ENCODE data around the gene TRAFD1.

The TRAFD1 gene

GRCh38 chr12:112185093-112185923 is 59.9 kb downstream of the TRAFD1 start:
- no peak for DNase-seq (ENCODE audit: extremely low spot score)
- POLR2A ChIA-PET: no interaction called here
- TF ChIP-seq ZNF384 (IDR thresholded peaks at IDR 0.05) (no peak), SUZ12 (IDR thresholded peaks at IDR 0.05) (no peak), BHLHE40 (IDR thresholded peaks at IDR 0.05; ENCODE audit: borderline replicate concordance) (no peak), NFRKB (IDR thresholded peaks at IDR 0.05) (no peak), FOXK2 (IDR thresholded peaks at IDR 0.05) (no peak), ELF4 (IDR thresholded peaks at IDR 0.05) (no peak), SP1 (IDR thresholded peaks at IDR 0.05) (no peak), FOXM1 (IDR thresholded peaks at IDR 0.05; ENCODE audit: borderline replicate concordance) (no peak), ARNT (IDR thresholded peaks at IDR 0.05) (no peak), LEF1 (IDR thresholded peaks at IDR 0.05; ENCODE audit: borderline replicate concordance) (no peak), PKNOX1 (IDR thresholded peaks at IDR 0.05) (no peak), CTBP1 (IDR thresholded peaks at IDR 0.05; ENCODE audit: borderline replicate concordance) (no peak), HDGF (IDR thresholded peaks at IDR 0.05; ENCODE audit: borderline replicate concordance) (no peak)
- CTCF ChIA-PET: no interaction called here

- ChIA-PET CTCF (no interaction called here), POLR2A (no interaction called here)
- no peak for DNase-seq (ENCODE audit: extremely low spot score)
- TF ChIP-seq FOXK2 (IDR thresholded peaks at IDR 0.05): no peak
- TF ChIP-seq CTBP1 (IDR thresholded peaks at IDR 0.05; ENCODE audit: borderline replicate concordance): no peak
- TF ChIP-seq BHLHE40 (IDR thresholded peaks at IDR 0.05; ENCODE audit: borderline replicate concordance): no peak
- TF ChIP-seq LEF1 (IDR thresholded peaks at IDR 0.05; ENCODE audit: borderline replicate concordance): no peak
- no peak for TF ChIP-seq FOXA1 (IDR thresholded peaks at IDR 0.05)
- TF ChIP-seq ELF4 (IDR thresholded peaks at IDR 0.05): no peak
- TF ChIP-seq PKNOX1 (IDR thresholded peaks at IDR 0.05): no peak
- TF ChIP-seq FOXM1 (IDR thresholded peaks at IDR 0.05; ENCODE audit: borderline replicate concordance): no peak
These were observed 62.9 kb downstream of the TRAFD1 start for GRCh38 chr12:112188130-112188830.

GRCh38 chr12:112190231-112191025 is 65.1 kb downstream of the TRAFD1 start:
- POLR2A ChIA-PET: no interaction called here
- CTCF ChIA-PET: no interaction called here
- TF ChIP-seq SP1 (IDR thresholded peaks at IDR 0.05): no peak
- no peak for TF ChIP-seq TARDBP (IDR thresholded peaks at IDR 0.05)
- TF ChIP-seq LEF1 (IDR thresholded peaks at IDR 0.05; ENCODE audit: borderline replicate concordance): no peak
- TF ChIP-seq NFRKB (IDR thresholded peaks at IDR 0.05): no peak
- no peak for TF ChIP-seq ZNF384 (IDR thresholded peaks at IDR 0.05)
- TF ChIP-seq FOXK2 (IDR thresholded peaks at IDR 0.05): no peak
- no peak for TF ChIP-seq CTBP1 (IDR thresholded peaks at IDR 0.05; ENCODE audit: borderline replicate concordance)
- no peak for DNase-seq (ENCODE audit: extremely low spot score)

- DNase-seq (ENCODE audit: extremely low spot score): no peak
- ChIA-PET POLR2A (no interaction called here), CTCF (no interaction called here)
- no peak for TF ChIP-seq TARDBP (IDR thresholded peaks at IDR 0.05)
- no peak for TF ChIP-seq FOXM1 (IDR thresholded peaks at IDR 0.05; ENCODE audit: borderline replicate concordance)
- TF ChIP-seq PKNOX1 (IDR thresholded peaks at IDR 0.05): no peak
- no peak for TF ChIP-seq BHLHE40 (IDR thresholded peaks at IDR 0.05; ENCODE audit: borderline replicate concordance)
- TF ChIP-seq FOXA1 (IDR thresholded peaks at IDR 0.05): no peak
- no peak for TF ChIP-seq SP1 (IDR thresholded peaks at IDR 0.05)
- no peak for TF ChIP-seq ARNT (IDR thresholded peaks at IDR 0.05)
- TF ChIP-seq NFRKB (IDR thresholded peaks at IDR 0.05): no peak
- TF ChIP-seq CTBP1 (IDR thresholded peaks at IDR 0.05; ENCODE audit: borderline replicate concordance): no peak
- no peak for TF ChIP-seq ZNF384 (IDR thresholded peaks at IDR 0.05)
- no peak for TF ChIP-seq SUZ12 (IDR thresholded peaks at IDR 0.05)
- no peak for TF ChIP-seq ELF4 (IDR thresholded peaks at IDR 0.05)
- TF ChIP-seq LEF1 (IDR thresholded peaks at IDR 0.05; ENCODE audit: borderline replicate concordance): no peak
- TF ChIP-seq HDGF (IDR thresholded peaks at IDR 0.05; ENCODE audit: borderline replicate concordance): no peak
- no peak for TF ChIP-seq FOXK2 (IDR thresholded peaks at IDR 0.05)
- no peak for TF ChIP-seq L3MBTL2 (conservative IDR thresholded peaks at IDR 0.05)
These were observed 65.8 kb downstream of the TRAFD1 start for GRCh38 chr12:112191201-112191600.

GRCh38 chr12:112191840-112192321 is 66.5 kb downstream of the TRAFD1 start:
- DNase-seq (ENCODE audit: extremely low spot score): no peak

More at GRCh38 chr12:112191840-112192321, 66.5 kb downstream of the TRAFD1 start:
- ChIA-PET CTCF (no interaction called here), POLR2A (interaction anchor here (2.1 kb wide), 1 partner anchor 11 kb away, joined by 5 read pairs; no protein-coding TSS in a partner anchor)
- TF ChIP-seq BHLHE40 (IDR thresholded peaks at IDR 0.05; ENCODE audit: borderline replicate concordance) (no peak), SUZ12 (IDR thresholded peaks at IDR 0.05) (no peak), NFRKB (IDR thresholded peaks at IDR 0.05) (no peak), FOXK2 (IDR thresholded peaks at IDR 0.05) (no peak), FOXA1 (IDR thresholded peaks at IDR 0.05) (no peak), CTBP1 (IDR thresholded peaks at IDR 0.05; ENCODE audit: borderline replicate concordance) (no peak), ZNF384 (IDR thresholded peaks at IDR 0.05) (no peak), HDGF (IDR thresholded peaks at IDR 0.05; ENCODE audit: borderline replicate concordance) (no peak), TARDBP (IDR thresholded peaks at IDR 0.05) (no peak), LEF1 (IDR thresholded peaks at IDR 0.05; ENCODE audit: borderline replicate concordance) (no peak), ELF4 (IDR thresholded peaks at IDR 0.05) (no peak), FOXM1 (IDR thresholded peaks at IDR 0.05; ENCODE audit: borderline replicate concordance) (no peak), PKNOX1 (IDR thresholded peaks at IDR 0.05) (no peak), SP1 (IDR thresholded peaks at IDR 0.05) (no peak), ARNT (IDR thresholded peaks at IDR 0.05) (no peak)

Measured in HEK293T (cell line).